GM21717 (cell line): ENCODE measurements around the gene PABPC3.
A peak's percentile ranks its signal among the peaks of the same experiment; 100 is the strongest.

Source experiments
- ATAC-seq: cut with Tn5 transposase; IDR thresholded peaks from one replicate; pipeline ENCODE4 v1.9.1; 2021; ENCODE audit warnings: mild to moderate bottlenecking, moderate library complexity; ENCODE audit not compliant: unreplicated experiment

Gene PABPC3

GRCh38 chr13:25110956-25111584 is 15.1 kb downstream of the PABPC3 start:
- no peak for ATAC-seq

DNA sequence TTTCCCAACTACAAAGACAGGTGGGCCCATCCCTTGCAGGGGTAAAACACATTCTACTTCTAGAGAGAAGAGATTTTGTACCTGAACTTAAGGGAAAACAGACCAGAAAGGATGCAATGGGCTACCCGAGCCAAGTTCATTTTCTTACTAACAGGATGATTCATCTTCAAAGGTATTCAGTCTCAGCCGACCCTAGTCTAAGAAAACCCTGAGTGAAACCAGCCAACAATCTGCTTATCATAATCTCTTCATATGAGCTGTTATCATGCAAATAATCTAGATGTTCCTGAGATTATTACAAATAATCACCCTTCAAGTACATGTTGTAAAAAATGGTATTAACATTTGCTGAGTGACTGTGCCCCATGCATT is 15.6 kb downstream of the PABPC3 start:
- ATAC-seq, result no peak

DNA sequence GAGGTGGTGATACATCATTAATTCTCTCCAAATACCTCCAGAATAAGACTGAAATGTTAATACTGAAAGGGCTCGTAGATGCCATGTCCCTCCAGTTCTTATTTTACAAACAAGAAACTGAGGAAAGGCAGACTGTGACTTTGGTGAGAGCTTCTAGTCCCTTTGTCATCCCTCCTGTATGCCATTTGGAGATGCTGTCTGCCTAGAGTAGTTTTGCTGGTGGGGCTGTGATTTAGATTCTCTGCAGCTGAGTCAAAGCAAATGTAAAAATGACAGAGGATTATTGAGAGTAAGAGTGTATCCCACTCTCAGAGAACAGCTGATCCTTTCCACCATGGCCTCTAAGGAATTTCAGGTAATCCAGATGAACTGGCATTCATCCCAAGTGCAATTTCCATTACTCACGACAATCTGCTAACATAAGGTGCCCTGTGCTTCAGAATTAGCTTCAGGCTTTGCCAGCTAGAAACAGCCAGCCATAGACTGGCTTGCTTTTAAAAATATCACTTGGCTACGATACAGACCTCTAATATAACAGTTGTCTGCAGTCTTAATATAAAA is 16.8 kb downstream of the PABPC3 start:
- no peak for ATAC-seq

- peak; percentile 73 for ATAC-seq
These were observed 18.3 kb downstream of the PABPC3 start for GRCh38 chr13:25114220-25114619.

- no peak for ATAC-seq
These were observed 20.1 kb downstream of the PABPC3 start for GRCh38 chr13:25116044-25116443.

GRCh38 chr13:25117312-25117711 is 21.4 kb downstream of the PABPC3 start:
- no peak for ATAC-seq

GRCh38 chr13:25118378-25118905 is 22.5 kb downstream of the PABPC3 start:
- ATAC-seq, result no peak

DNA sequence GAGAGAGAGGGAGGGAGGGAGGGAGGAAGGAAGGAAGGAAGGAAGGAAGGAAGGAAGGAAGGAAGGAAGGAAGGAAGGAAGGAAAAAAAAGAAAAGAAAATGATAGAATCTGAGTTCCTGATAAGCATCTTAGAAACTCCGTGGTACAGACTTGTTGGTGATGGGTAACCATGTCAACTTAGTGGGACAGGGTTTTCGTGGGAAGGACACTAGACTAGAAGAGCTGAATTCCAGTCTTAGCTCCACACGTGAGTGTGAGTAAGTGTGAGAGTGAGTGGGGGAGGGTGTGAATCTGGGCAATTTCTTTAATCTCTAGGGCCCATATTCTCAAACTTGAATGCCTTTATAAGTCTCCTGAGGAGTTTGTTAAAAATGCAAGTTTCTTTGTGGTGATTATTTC is 35.0 kb downstream of the PABPC3 start:
- no peak for ATAC-seq

- ATAC-seq, result no peak
These were observed 36.0 kb downstream of the PABPC3 start for GRCh38 chr13:25131881-25132420.

DNA sequence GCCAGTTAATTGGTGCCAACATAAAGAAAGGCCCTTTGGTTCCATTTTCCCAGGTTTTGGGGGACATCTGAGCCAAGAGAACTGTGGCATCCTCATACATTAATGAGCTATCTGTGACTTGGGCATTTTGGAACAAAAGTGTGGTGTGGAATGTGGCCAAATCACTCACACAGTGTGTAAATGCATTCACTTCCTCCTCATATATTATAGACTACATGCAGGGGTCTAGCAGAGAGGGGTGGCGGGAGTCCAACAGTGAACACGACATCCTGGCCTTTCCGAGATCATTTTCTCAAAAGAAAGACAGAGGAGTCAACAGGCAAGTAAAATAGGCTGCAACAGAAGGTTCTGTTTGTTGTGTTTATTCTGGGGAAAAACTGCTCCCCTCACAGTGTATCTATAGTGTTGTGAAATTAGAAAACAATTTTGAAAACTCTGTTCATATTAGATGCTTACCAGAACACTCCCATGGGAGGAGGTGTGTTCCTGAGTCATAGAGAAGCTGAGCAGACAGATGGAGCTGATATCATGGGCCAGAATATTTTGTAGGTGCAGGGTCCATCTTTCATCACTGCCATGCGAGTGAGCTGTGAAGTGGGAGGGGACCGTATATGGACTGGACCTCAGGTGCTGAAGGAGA is 36.9 kb downstream of the PABPC3 start:
- ATAC-seq, result no peak

GRCh38 chr13:25135896-25136295 is 40.0 kb downstream of the PABPC3 start:
- no peak for ATAC-seq

DNA sequence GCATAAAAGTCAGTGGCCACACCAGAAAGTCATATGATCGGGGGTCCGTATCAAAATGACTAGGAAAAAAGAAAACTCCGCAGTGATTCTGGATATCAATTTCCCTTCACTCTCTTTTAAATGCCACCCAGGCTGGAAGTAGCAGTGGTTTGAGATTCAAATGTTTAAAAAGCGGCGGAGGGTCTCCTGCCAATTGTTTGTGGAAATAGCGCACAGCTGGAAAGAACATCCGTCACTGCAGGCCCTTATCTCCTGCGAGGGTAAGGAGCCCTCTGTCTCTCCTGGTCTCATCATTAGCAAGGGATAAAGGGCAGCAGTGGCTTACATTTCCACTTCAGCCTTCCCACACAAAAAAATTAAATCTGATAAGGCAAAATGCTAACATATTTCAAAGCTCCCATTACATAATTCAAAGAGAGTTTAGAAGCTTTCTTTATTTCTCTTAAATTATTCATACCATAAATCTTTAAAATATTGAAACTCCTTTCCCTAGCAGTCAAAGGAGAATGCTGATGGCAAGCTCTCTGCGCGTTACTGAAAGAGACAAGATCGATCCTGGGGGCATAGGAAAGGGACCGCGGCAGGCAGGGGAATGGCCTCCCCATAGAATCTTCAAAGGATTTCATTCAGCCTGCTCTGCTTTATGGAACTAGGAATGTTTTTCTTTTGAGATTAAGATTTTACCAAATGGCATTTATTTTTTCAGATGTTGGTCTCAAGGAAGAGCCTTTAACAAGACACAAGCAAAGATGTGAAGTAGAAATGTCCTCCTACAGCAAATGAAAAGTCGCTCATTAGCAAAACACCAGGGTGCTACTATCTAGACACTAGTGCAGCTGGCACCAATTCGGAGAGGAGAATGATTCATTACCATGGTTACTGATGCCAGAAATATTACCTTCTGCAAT is 41.2 kb downstream of the PABPC3 start:
- ATAC-seq, result no peak

GRCh38 chr13:25137788-25138115 is 41.8 kb downstream of the PABPC3 start:
- no peak for ATAC-seq

GRCh38 chr13:25141042-25141441 is 45.1 kb downstream of the PABPC3 start:
- ATAC-seq, result no peak

DNA sequence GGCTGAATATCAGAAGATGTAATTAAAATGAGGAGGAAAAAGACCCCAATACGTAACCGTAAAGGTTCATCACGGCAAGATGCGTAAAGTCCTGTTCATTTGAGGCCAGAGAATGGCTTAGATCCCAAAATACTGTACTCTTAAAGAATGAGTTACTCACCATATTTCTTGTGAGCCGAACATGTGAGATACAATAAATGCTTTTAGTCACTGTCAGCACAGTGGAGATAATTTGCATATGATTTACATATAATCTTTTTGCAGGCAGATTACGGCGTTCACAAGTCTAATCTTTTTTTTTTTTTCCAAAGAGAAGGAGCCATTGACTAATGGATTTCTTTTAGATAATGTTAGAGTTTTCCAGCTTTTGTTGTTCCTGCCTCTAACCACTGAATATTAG is 47.8 kb downstream of the PABPC3 start:
- no peak for ATAC-seq

- ATAC-seq, result peak; percentile 78
These were observed 51.9 kb downstream of the PABPC3 start for GRCh38 chr13:25147638-25148401.

DNA sequence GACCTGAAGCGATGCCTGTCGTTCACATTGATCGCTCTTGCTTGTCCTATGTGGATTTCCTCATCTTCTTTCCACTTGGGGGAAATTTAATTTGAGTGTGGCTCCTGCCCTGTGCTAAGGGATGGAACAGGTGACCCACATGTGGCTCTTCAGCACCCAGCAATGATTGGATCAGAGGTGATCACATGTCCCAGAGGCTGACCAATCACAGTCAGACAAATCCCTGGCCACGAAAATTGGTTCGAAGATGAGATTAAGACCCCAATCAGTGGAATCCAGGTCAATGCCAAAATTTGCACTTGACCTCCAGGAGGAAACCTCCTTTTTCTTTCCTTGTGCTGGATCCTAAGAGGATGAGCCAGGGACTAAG is 52.5 kb downstream of the PABPC3 start:
- no peak for ATAC-seq
